ENCODE results near the gene LRRC45. TPM values are rescaled to one million over a fixed set of nuclear protein-coding genes. Genes with fewer than 3 reads are reported as not detected.

The LRRC45 gene
- total RNA-seq, 1 experiment from 2014 or later = 17.2 TPM

GRCh38 chr17:82061047-82061925, 38.2 kb downstream of the LRRC45 start:
- no peak for DNase-seq (ENCODE audit: low read depth)

GRCh38 chr17:82062076-82062983, 39.2 kb downstream of the LRRC45 start:
- DNase-seq (ENCODE audit: low read depth) = no peak

GRCh38 chr17:82062984-82063368, 39.9 kb downstream of the LRRC45 start:
- no peak for DNase-seq (ENCODE audit: low read depth)

GRCh38 chr17:82063424-82064415, 40.6 kb downstream of the LRRC45 start:
- no peak for DNase-seq (ENCODE audit: low read depth)

- DNase-seq (ENCODE audit: low read depth) = no peak
Observed at GRCh38 chr17:82064433-82065192, 41.5 kb downstream of the LRRC45 start.

- no peak for DNase-seq (ENCODE audit: low read depth)
Observed at GRCh38 chr17:82065193-82065637, 42.1 kb downstream of the LRRC45 start.

- DNase-seq (ENCODE audit: low read depth) = no peak
Observed at GRCh38 chr17:82065638-82066303, 42.7 kb downstream of the LRRC45 start, which contains the start of gene DUS1L. Gene DUS1L, minus strand, starts transcription at chr17:82065804. Its CDS starts 745 bp downstream, at chr17:82065059.

- DNase-seq (ENCODE audit: low read depth) = no peak
Observed at GRCh38 chr17:82070611-82071010, 47.5 kb downstream of the LRRC45 start.

- no peak for DNase-seq (ENCODE audit: low read depth)
Observed at GRCh38 chr17:82072827-82073226, 49.7 kb downstream of the LRRC45 start.

GRCh38 chr17:82073446-82073845, 50.3 kb downstream of the LRRC45 start:
- no peak for DNase-seq (ENCODE audit: low read depth)

GRCh38 chr17:82076018-82076784, 53.1 kb downstream of the LRRC45 start:
- DNase-seq (ENCODE audit: low read depth) = no peak

GRCh38 chr17:82076785-82077591, 53.9 kb downstream of the LRRC45 start:
- no peak for DNase-seq (ENCODE audit: low read depth)

- DNase-seq (ENCODE audit: low read depth) = no peak
Observed at GRCh38 chr17:82077617-82078358, 54.7 kb downstream of the LRRC45 start.

GRCh38 chr17:82078433-82078832, 55.3 kb downstream of the LRRC45 start:
- DNase-seq (ENCODE audit: low read depth) = no peak

GRCh38 chr17:82079001-82079677, 56.0 kb downstream of the LRRC45 start:
- DNase-seq (ENCODE audit: low read depth) = no peak

- no peak for DNase-seq (ENCODE audit: low read depth)
Observed at GRCh38 chr17:82080048-82080788, 57.1 kb downstream of the LRRC45 start.
